ENCODE results near the gene CLCN6.

CLCN6 gene

GRCh38 chr1:11854519-11854918 lies 48.5 kb downstream of the CLCN6 start:
- H3K27me3 ChIP-seq (ENCODE audit: insufficient read depth, low read depth), result peaks cover 96% of the 10 kb centered on the region
- H3K36me3 ChIP-seq (ENCODE audit: insufficient read depth), result no peaks in the 10 kb centered on the region
- no peaks in the 10 kb centered on the region for H3K79me2 ChIP-seq (ENCODE audit: insufficient read depth, low read depth)
- no peak for TF ChIP-seq CTCF (conservative IDR thresholded peaks at IDR 0.05; ENCODE audit: low read depth, low read length)
- H4K20me1 ChIP-seq (ENCODE audit: insufficient read depth), result no peaks in the 10 kb centered on the region
- no peak overlapping the region for H2AFZ ChIP-seq (ENCODE audit: low read depth)
- H3K4me1 ChIP-seq (ENCODE audit: low read depth, poor library complexity, severe bottlenecking), result no peaks in the 10 kb centered on the region
- H3K9ac ChIP-seq, result no peak overlapping the region
- H3K4me3 ChIP-seq (IDR thresholded peaks at IDR 0.05; ENCODE audit: insufficient read depth, low read depth, low read length), result no peak overlapping the region
- no peak overlapping the region for H3K27ac ChIP-seq
- H3K4me2 ChIP-seq, result no peak overlapping the region

- Histone ChIP-seq H3K4me3 (IDR thresholded peaks at IDR 0.05; ENCODE audit: insufficient read depth, low read depth, low read length) (no peak overlapping the region), H3K4me2 (no peak overlapping the region), H3K36me3 (ENCODE audit: insufficient read depth) (no peaks in the 10 kb centered on the region), H3K9ac (no peak overlapping the region), H3K4me1 (ENCODE audit: low read depth, poor library complexity, severe bottlenecking) (no peaks in the 10 kb centered on the region), H3K27me3 (ENCODE audit: insufficient read depth, low read depth) (peaks cover 89% of the 10 kb centered on the region), H2AFZ (ENCODE audit: low read depth) (no peak overlapping the region), H3K79me2 (ENCODE audit: insufficient read depth, low read depth) (no peaks in the 10 kb centered on the region), H3K27ac (no peak overlapping the region), H4K20me1 (ENCODE audit: insufficient read depth) (no peaks in the 10 kb centered on the region)
- TF ChIP-seq CTCF (conservative IDR thresholded peaks at IDR 0.05; ENCODE audit: low read depth, low read length), result no peak
Observed at GRCh38 chr1:11855430-11855829, 49.4 kb downstream of the CLCN6 start.

DNA sequence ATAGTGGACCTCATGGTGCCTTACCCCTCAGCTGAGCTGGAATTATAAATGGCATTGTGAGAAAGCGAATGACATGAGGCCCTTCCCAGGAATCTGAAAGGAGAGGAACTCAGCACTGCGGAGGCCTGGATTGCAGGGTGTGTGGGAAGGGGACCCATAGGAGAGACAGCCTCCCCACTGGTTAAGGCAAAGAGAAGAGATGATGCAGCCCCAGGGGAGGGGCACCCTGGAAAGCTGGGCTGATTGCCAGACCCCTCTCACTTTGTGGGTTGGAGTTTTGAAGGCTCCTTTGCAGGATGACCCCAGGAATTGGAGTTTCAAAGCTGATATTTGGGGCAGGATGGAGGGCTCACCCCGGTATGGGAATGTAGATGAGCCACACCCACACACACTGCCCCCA lies 50.7 kb downstream of the CLCN6 start:
- no peak overlapping the region for H3K4me3 ChIP-seq (IDR thresholded peaks at IDR 0.05; ENCODE audit: insufficient read depth, low read depth, low read length)
- H3K27ac ChIP-seq, result no peak overlapping the region
- H3K4me2 ChIP-seq, result no peak overlapping the region
- no peak for TF ChIP-seq CTCF (conservative IDR thresholded peaks at IDR 0.05; ENCODE audit: low read depth, low read length)
- no peaks in the 10 kb centered on the region for H4K20me1 ChIP-seq (ENCODE audit: insufficient read depth)
- H3K9ac ChIP-seq, result no peak overlapping the region
- H2AFZ ChIP-seq (ENCODE audit: low read depth), result no peak overlapping the region
- no peaks in the 10 kb centered on the region for H3K4me1 ChIP-seq (ENCODE audit: low read depth, poor library complexity, severe bottlenecking)
- no peaks in the 10 kb centered on the region for H3K36me3 ChIP-seq (ENCODE audit: insufficient read depth)
- peaks cover 89% of the 10 kb centered on the region for H3K27me3 ChIP-seq (ENCODE audit: insufficient read depth, low read depth)
- H3K79me2 ChIP-seq (ENCODE audit: insufficient read depth, low read depth), result no peaks in the 10 kb centered on the region

DNA sequence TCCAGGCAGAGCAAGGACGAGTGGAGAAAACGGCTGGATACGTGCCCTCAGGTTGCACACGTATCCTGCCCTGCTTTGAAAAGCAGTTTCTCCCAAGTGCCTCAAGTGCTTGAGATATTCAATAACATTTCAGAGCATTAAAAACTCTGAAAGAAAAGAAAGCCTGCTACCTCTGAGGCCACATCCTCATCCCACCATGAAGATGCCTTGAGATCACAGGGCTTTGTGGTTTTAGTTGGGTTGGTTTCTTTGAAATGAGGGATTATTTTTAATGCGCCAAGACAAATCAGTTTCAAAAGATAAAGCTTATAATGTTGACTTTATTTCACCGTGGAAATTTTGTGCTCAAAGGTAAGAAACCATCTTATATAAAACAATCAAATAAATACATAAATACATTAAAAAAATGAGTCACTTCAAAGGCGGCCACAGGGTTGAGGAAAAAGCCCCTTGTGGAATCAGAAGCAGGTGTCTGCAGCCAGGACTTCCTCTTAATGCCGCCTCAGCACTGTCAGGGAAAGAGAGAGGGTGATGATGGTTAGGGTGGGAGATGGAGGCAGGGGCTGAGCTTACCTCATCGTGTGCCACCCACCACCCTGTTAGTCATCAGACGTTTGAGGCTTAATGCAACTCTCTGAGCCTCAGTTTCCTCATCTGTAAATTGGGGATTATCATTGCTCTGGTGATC lies 51.3 kb downstream of the CLCN6 start:
- Histone ChIP-seq H3K27me3 (ENCODE audit: insufficient read depth, low read depth) (peaks cover 89% of the 10 kb centered on the region), H3K36me3 (ENCODE audit: insufficient read depth) (no peaks in the 10 kb centered on the region), H3K4me2 (no peak overlapping the region), H3K9ac (no peak overlapping the region), H3K4me3 (IDR thresholded peaks at IDR 0.05; ENCODE audit: insufficient read depth, low read depth, low read length) (no peak overlapping the region), H3K27ac (no peak overlapping the region), H4K20me1 (ENCODE audit: insufficient read depth) (no peaks in the 10 kb centered on the region), H3K4me1 (ENCODE audit: low read depth, poor library complexity, severe bottlenecking) (no peaks in the 10 kb centered on the region), H3K79me2 (ENCODE audit: insufficient read depth, low read depth) (no peaks in the 10 kb centered on the region), H2AFZ (ENCODE audit: low read depth) (no peak overlapping the region)
- TF ChIP-seq CTCF (conservative IDR thresholded peaks at IDR 0.05; ENCODE audit: low read depth, low read length), result no peak

Measured in KMS-11 (cell line).